Retina (tissue), 1 donor: ENCODE data around the gene SETD4.

ENCODE experiments used
- DNase-seq: peaks from one replicate; pipeline ENCODE4 v3.0.0-alpha.2; 2016

Gene SETD4

GRCh38 chr21:36003776-36004175 is 56.5 kb downstream of the SETD4 start:
- no peak for DNase-seq

GRCh38 chr21:35996217-35996616 is 64.1 kb downstream of the SETD4 start:
- DNase-seq: no peak

- DNase-seq: no peak
These were observed 64.7 kb downstream of the SETD4 start for GRCh38 chr21:35995522-35996088.

GRCh38 chr21:35994613-35995012 is 65.7 kb downstream of the SETD4 start:
- DNase-seq: no peak

GRCh38 chr21:35993875-35994490 is 66.3 kb downstream of the SETD4 start:
- no peak for DNase-seq

- DNase-seq: no peak
These were observed 69.2 kb downstream of the SETD4 start for GRCh38 chr21:35991131-35991530.

GRCh38 chr21:35990609-35991008 is 69.7 kb downstream of the SETD4 start:
- DNase-seq: no peak

- DNase-seq: no peak
These were observed 71.1 kb downstream of the SETD4 start for GRCh38 chr21:35989138-35989735.

- no peak for DNase-seq
These were observed 71.7 kb downstream of the SETD4 start for GRCh38 chr21:35988416-35989137.

GRCh38 chr21:35987475-35987874 is 72.9 kb downstream of the SETD4 start:
- no peak for DNase-seq

- no peak for DNase-seq
These were observed 75.5 kb downstream of the SETD4 start for GRCh38 chr21:35984654-35985361.
